ENCODE measurements around the gene LRRC8D.

The LRRC8D gene

DNA sequence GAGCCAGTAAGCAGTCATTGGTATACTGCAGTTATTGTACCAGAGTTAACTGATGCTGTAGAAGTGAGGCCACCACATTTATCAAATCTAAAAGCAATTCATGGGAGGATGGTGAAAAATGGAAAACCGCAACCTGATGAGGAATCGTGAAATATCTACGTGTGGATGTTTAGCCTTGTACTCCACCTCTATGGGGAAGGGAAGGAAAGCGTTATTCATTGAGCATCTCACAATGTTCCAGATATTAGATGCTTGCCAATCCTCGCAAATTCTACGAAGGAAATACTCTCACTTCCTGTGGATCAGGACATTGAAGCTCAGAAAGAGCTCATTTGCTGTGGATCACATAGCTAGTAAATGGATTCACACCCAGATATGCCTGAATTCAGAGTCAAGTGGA, 77.3 kb downstream of the LRRC8D start:
- no peak for DNase-seq

DNA sequence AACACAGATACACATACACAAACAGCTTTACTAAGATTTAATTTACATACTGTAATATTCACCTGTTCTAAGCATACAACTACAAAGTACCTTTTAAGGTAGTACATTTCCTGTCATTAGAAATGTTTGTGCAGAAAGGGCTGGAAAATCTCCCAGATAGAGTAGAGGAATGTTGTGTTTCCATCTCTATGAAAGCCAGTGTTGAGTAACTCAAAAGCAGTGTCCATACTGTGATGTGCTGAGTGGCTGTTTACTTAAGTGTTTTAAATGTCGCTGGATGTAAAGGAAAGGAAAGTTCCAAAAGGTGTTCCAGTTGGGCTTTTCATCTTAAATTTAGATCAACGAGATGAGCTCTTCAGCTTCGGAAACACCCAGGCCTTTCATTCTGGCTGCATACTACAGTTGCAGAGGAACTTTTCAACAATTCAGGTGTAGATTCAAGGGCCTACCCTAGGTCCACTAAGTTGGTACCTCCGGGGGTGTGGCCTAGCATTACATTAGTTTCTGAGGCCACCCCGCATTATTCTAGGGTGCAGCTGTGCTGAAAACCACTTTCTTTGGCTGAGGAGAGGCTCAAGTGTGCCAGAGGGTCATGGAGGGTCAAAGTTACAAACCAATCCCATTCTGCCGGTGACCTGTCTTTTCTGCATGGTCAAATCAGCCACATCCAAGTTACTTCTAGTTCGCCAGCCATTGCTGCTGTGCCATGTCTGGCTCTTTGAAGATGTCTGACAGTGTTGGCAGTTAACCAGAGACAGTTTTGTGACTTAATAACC, 78.1 kb downstream of the LRRC8D start:
- no peak for DNase-seq

- no peak for DNase-seq
Measured at GRCh38 chr1:89900323-89900722, 79.5 kb downstream of the LRRC8D start.

- DNase-seq: no peak
Measured at GRCh38 chr1:89900791-89901708, 80.2 kb downstream of the LRRC8D start.

GRCh38 chr1:89901957-89902669, 81.3 kb downstream of the LRRC8D start:
- no peak for DNase-seq

- DNase-seq: no peak
Measured at GRCh38 chr1:89903550-89903949, 82.7 kb downstream of the LRRC8D start.

- no peak for DNase-seq
Measured at GRCh38 chr1:89904219-89904980, 83.6 kb downstream of the LRRC8D start.

- DNase-seq: no peak
Measured at GRCh38 chr1:89905395-89906058, 84.7 kb downstream of the LRRC8D start.

DNA sequence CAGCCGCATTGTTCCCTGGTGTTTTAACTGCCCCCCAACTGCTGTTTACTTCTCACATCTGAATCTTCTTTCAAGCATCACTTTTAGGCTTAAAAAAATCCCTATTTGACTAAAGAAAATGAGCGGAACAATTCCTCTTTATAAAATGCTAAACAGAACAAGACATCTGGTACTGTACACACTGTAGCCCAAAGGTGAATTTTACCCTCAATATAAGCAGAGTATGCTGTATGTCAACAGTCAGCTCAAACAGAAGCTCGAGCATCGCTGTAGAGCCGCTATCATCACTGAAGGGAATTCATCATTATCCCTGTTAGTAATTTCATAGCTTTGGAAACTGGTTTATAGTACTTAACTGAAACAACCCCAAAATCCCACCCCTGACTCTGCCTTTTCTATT, 85.3 kb downstream of the LRRC8D start:
- no peak for DNase-seq

DNA sequence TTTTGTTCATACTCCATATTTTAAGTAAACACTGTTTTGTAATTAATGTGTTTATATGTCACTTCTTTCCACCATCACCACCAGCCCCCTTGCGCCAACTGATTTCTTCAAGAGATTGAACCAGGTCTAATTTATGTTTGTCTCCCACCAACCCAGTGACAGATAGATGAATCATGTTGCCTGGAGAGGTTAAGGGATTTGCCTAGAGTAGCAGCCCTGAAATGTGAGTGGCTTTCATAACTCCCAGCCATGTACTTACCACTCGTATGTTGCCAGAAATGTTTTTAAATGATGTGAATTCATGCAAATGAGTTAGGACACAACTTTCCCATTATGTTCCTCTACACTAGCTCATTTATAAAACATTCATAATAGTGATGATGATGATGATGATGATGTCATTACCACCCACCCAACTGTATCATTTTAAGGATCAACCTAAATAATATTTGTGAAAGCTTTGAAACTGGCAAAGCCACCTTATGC, 86.9 kb downstream of the LRRC8D start:
- no peak for DNase-seq

DNA sequence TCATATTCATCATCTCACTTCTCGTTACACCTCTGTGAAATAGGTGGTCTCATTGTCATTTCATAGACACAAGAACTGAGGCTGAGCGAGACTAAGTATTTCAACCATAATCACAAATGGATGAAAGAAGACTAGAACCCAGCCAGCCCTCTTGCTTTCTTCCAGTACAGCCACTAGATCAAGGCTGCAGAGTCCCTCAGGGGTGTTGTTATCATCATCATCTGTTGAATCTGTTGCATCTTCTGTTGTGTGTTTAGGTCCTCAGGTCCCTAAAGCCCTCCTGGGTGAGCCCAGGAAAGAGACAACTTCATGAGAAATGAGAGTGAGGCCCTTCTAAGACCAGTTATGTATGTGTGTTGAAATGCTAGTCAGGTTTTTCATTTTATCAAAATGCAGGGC, 87.4 kb downstream of the LRRC8D start:
- no peak for DNase-seq

- DNase-seq: no peak
Measured at GRCh38 chr1:89908672-89909436, 88.0 kb downstream of the LRRC8D start.

GRCh38 chr1:89910268-89910667, 89.4 kb downstream of the LRRC8D start:
- no peak for DNase-seq

DNA sequence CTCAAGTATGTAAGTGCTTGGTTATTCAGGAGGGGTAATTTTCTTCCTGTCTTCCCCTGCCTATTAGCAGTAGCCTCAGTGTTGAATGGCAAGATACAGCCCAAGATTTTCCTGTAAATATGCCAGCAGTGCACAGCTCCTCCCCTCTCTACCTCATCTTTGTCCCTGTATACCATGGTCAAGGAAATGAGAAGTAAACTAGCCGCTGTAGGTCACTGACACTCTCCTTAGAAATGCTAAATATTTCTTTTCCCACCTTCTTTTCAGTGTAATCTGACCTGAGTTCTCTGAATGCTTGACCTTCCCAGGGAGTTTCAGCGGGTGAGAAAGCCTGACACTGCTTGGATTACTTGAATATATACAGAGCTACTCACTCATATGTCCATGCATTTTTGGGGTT, 89.9 kb downstream of the LRRC8D start:
- no peak for DNase-seq

GRCh38 chr1:89911191-89911991, 90.6 kb downstream of the LRRC8D start:
- no peak for DNase-seq

- DNase-seq: no peak
Measured at GRCh38 chr1:89912073-89912472, 91.2 kb downstream of the LRRC8D start.

- no peak for DNase-seq
Measured at GRCh38 chr1:89913353-89914095, 92.7 kb downstream of the LRRC8D start.

GRCh38 chr1:89917353-89917752, 96.5 kb downstream of the LRRC8D start:
- DNase-seq: no peak

- no peak for DNase-seq
Measured at GRCh38 chr1:89918127-89918793, 97.4 kb downstream of the LRRC8D start.
